HPDE6-E6E7 (cell line): ENCODE data around the gene OR51E2.
"Not testable (repeated sequence)": the region's sequence is repeated elsewhere in the genome, so short reads cannot be mapped to it uniquely, and the experiment has no call there.

Source experiments
- DNase-seq: peaks from one replicate; pipeline ENCODE4 v3.0.0; 2011; ENCODE audit warnings: missing footprints; ENCODE audit errors: extremely low spot score

Gene OR51E2

GRCh38 chr11:4697585-4697984 lies at the start of gene OR51E2:
TSS of gene OR51E2 (minus strand) at chr11:4697853. CDS start at chr11:4682711, 15,142 bp downstream.
- no peak for DNase-seq

GRCh38 chr11:4740735-4741134 lies 43.1 kb upstream of the OR51E2 start:
- DNase-seq: no peak

DNA sequence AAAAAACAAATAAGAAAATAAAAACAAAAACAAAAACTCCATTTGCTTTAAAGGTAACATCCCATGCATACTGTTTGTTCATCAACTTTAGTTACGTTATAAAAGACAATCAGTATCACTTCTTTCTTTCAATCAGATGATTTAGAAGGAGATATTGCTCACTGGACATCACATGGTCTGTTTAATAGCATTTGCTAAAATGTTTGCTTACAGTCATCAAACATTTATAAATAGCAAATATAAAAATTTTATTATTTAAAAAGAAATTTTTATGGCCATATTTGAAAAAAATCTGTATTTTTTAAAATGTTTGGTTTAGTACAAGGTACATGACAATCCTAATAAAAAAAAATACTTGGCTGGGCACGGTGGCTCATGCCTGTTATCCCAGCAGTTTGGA lies 29.5 kb upstream of the OR51E2 start:
- DNase-seq: no peak

DNA sequence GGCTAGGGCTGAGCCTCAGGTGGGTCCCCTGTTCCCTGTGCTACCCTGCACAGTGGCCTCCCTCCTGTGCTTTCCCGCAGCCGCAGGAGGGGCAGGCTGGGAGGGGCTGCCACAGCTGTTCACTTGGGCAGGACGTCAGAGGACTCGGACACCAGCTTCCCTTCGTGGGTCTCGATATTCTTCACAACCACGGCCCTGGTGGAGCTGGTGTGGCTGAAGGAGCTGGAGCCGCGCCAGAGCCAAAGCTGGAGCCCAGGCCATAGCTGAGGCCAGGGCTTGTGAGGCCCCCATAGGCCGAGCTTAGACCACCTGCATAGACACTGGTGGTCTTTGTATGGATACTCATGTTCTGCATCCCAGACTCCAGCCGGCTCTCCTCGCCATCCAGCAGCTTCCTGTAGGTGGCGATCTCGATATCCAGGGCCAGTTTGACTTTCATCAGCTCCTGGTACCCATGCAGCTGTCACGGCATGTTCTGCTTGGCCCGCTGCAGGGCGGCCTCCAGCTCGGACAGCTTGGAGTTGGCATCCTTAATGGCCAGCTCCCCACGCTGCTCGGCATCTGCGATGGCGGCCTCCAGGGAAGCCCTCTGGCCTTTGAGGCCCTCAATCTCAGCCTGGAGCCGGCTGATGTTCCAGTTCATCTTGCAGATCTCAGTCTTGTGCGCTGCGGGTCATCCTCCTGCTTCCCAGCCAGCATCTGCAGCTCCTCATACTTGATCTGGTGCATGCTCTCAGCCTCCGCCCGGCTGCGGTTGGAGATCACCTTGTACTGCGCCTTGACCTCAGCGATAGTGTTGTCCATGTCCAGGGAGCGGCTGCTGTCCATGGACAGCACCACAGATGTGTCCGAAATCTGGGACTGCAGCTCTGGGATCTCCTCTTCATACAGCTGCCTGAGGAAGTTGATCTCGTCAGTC lies 25.2 kb upstream of the OR51E2 start:
- not testable (repeated sequence) for DNase-seq

GRCh38 chr11:4714300-4714699 lies 16.6 kb upstream of the OR51E2 start:
- DNase-seq: no peak

- DNase-seq: no peak
Observed at GRCh38 chr11:4713241-4713640, 15.6 kb upstream of the OR51E2 start.

GRCh38 chr11:4704790-4705334 lies 7.2 kb upstream of the OR51E2 start:
- DNase-seq: no peak

DNA sequence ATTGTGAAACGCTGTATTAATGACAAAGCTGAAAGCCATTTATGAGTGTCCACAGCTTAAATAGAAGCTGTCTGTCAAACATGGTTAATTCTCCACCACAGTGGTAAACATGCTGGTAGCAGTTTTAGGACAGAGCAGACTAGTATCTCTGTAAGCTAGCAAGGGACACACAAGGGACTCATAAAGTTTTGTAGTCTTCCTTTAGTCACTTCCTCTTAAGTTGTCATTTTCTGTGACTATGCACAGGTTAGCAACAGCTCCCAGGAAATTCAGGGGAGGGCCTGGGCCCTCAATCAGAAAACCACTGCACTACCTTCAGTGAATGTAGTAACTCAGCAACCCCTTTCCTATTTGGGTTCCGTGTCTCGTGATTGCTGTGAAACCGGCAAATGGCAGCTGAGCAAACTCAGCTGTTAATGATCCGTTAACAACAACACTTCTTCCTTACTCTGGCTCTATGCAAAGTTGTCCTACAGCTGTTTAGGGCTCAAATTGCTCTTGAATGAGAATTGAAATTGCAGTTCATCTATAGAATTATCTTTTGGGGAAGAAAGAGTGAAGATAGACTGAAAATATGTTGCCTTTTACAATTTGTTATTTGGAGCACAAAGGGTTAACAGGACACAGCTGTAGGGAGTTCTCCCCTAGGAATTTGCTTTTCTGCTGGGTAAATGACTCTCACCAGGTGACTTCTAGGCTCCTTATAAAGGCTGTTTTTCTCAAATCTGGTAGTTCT lies 6.6 kb upstream of the OR51E2 start, which contains the start of gene MMP26:
Gene MMP26 (plus strand): TSS at position 731 of the 736 bp plus-strand sequence.
- DNase-seq: no peak

DNA sequence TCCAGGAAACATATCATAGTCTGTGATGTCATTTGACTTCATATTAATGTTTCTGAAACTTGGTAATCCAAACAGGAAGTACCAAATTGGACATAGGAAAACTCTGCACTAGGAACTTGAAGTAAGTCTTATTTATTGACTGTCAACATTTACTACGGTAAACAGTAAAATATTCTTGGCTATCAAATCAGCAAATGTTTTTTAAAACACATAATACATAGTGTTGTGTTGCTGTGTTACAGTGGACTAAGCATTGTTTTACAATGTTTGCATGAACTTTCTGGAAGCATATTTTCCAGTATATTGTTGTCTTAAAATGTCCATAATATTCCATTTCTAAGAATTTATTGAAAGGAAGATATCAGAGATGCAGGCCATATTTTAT lies 2.8 kb upstream of the OR51E2 start:
- DNase-seq: no peak

GRCh38 chr11:4699697-4700435 lies 2.2 kb upstream of the OR51E2 start:
- no peak for DNase-seq

- DNase-seq: no peak
Observed at GRCh38 chr11:4695442-4695841, 2.2 kb downstream of the OR51E2 start.

- no peak for DNase-seq
Observed at GRCh38 chr11:4684631-4685285, 12.9 kb downstream of the OR51E2 start.

GRCh38 chr11:4682623-4683419 lies 14.8 kb downstream of the OR51E2 start:
- peak; percentile 2 for DNase-seq

- DNase-seq: no peak
Observed at GRCh38 chr11:4680341-4680740, 17.3 kb downstream of the OR51E2 start.

GRCh38 chr11:4677948-4678347 lies 19.7 kb downstream of the OR51E2 start:
- no peak for DNase-seq

GRCh38 chr11:4673781-4674180 lies 23.9 kb downstream of the OR51E2 start:
- no peak for DNase-seq

GRCh38 chr11:4672470-4672869 lies 25.2 kb downstream of the OR51E2 start:
- no peak for DNase-seq

GRCh38 chr11:4671741-4672140 lies 25.9 kb downstream of the OR51E2 start:
- DNase-seq: no peak

DNA sequence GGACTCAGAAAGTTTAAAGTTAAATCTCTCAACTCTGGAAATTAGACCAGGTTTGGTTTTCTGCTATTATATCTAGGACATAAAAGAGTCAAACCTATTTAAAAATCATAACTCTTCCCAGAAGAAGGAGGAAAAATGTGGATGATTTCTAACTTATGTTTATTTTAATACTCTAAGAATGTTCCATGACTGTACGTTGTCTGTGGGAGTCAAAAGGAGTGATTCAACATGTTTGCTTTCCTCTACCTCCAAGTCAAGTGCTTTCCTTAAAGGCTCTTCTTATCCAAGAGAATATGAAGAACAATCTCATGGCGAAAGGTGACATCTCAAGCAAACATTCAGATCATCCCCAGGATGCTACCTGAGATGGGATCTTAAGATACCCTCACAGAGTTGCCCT lies 32.2 kb downstream of the OR51E2 start:
- no peak for DNase-seq

DNA sequence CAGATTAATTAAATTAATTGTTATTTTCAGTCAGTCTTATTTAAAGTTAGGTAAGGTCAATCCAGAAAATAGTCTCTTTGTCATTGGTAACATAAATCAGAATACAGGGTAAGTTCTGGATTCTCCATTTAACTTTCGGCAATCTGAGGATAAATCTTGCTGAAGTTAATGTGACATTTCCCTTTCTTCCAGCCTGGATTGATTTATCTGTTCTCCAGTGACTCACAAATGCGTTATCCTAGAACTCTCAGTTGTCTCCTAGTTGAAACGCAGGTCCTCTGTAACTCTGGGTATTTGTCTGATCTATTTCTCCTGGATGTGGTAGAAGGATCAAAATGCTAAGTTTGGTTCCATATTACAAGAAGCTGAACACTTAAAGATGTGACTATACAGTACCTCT lies 32.9 kb downstream of the OR51E2 start:
- DNase-seq: no peak
